IgD-negative memory B cell (primary cell): ENCODE data around the gene DCAF10. TPM values are rescaled to one million over a fixed set of nuclear protein-coding genes. Genes with fewer than 3 reads are reported as not detected.
"Not testable (repeated sequence)": the region's sequence is repeated elsewhere in the genome, so short reads cannot be mapped to it uniquely, and the experiment has no call there.

Source experiments
- H3K27ac Mint-ChIP-seq, 3 donors: one replicate each; pipeline ENCODE4 v1.8.0; 2020 to 2022; ENCODE audit warnings: mild to moderate bottlenecking in 3 of 3, mixed read lengths in 3 of 3, moderate library complexity in 1 of 3
- H3K27me3 Mint-ChIP-seq: one replicate; pipeline ENCODE4 v1.8.0; 2021; ENCODE audit warnings: mixed read lengths
- H3K36me3 Mint-ChIP-seq: one replicate; pipeline ENCODE4 v1.8.0; 2020; ENCODE audit warnings: mild to moderate bottlenecking, mixed read lengths
- H3K4me1 Mint-ChIP-seq, 3 donors: one replicate each; pipeline ENCODE4 v1.8.0; 2020 to 2022; ENCODE audit warnings: mixed read lengths in 3 of 3, mild to moderate bottlenecking in 1 of 3
- H3K4me3 Mint-ChIP-seq, 4 donors: one replicate each; pipeline ENCODE4 v1.8.0; 2020 to 2022; ENCODE audit warnings: mild to moderate bottlenecking in 4 of 4, mixed read lengths in 4 of 4, moderate library complexity in 3 of 4
- H3K9me3 Mint-ChIP-seq, 3 donors: one replicate each; pipeline ENCODE4 v1.8.0; 2020 to 2021; ENCODE audit warnings: mixed read lengths in 3 of 3, mild to moderate bottlenecking in 1 of 3
- polyA plus RNA-seq: library from polyadenylated mRNA; unstranded; fragments of 300-500 nt; fragmentation: Illumina TruSeq; gene quantifications from one replicate; pipeline ENCODE4 v1.2.3, GENCODE V29; 2021

DCAF10 gene
- polyA plus RNA-seq, 1 donor from 2014 or later, result 29.3 TPM

DNA sequence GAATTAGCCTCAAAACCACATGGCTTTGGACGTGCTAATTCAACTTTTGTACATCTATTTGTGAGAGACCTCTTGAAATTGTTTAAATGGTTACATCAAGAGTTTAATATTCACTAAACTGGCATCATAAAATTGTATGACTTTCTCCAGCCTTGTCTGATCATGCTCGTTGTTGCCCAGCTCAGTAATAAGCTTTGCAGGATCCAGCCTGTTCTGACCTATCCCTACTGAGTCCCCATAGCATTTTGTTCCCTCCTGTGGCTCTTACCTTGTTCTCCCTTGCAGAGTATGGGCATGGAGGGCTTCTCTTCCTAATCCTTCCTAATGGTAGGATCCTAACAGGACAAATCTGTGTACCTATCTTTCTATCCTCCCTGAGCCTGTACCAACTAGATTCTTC, 22.1 kb upstream of the DCAF10 start:
- no peak overlapping the region for H3K4me3 Mint-ChIP-seq
- peak overlapping the region in 2 of 3 donors; percentile 26 to 50 for H3K27ac Mint-ChIP-seq
- H3K36me3 Mint-ChIP-seq, result peaks cover 3% of the 10 kb centered on the region
- no peaks in the 10 kb centered on the region for H3K27me3 Mint-ChIP-seq
- peaks cover 10 to 18% (median 13%) of the 10 kb centered on the region in 3 donors for H3K4me1 Mint-ChIP-seq
- no peaks in the 10 kb centered on the region for H3K9me3 Mint-ChIP-seq

DNA sequence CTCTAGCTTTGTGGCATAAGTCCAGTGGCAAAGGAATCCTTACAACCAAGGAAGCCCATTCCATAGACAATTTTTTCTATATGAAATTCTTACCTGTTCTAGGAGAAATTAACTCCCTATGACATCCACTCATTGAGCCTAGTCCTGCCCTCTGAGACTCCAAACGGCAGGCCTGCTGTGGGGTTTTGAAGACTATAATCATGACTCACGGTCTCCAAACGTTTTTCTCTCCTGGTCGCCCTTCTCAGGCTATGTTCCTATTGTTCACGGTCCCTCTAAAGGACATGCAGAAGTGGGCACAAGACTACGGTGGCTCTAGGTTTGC, 16.3 kb upstream of the DCAF10 start:
- H3K4me3 Mint-ChIP-seq, result peak overlapping the region; percentile 96 to 100 (median 99)
- peaks cover 1% of the 10 kb centered on the region for H3K36me3 Mint-ChIP-seq
- H3K27ac Mint-ChIP-seq, result peak overlapping the region; percentile 93 to 97 (median 94)
- no peaks in the 10 kb centered on the region for H3K27me3 Mint-ChIP-seq
- H3K9me3 Mint-ChIP-seq, result no peaks in the 10 kb centered on the region
- peaks cover 15 to 29% (median 24%) of the 10 kb centered on the region in 3 donors for H3K4me1 Mint-ChIP-seq

DNA sequence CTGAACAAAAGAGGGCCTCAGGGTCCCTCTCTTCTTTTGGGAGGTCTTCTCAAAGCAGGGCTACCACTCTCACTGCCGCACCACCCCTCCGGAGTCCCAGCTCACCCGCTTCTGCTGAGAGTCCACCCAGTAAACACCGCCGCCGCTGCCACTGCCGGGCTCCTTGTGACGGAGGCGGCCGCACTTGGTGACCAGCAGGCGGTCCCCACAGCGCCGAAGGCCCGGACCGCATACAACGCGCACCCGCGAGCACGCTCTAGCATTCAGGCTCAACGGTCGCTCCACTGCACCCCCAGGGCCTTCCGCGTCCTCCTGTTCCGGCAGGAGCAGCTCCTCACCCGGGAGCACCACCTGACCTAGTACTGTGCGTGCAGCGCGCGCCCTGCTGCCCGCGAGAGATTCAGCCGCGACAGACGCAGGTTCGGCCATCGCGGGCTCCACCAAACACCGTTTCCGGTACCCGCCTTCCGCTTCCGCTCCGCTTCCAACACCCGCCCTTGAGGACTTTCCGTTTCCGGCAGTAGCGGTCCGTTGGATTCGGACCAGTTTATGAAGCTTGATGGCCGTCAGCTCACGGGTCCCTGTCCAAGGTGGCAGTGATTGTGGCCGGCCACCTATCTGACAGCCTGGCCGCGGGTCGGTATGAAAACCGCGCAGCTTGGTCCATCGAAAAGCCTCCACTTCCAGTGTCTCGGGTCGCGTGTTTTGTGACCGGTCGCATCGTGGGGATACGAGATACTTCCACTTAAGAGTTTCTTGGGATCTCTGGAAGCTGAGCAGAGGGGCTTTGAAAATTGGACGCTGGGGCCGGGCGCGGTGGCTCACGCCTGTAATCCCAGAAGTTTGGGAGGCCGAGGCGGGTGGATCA, 15.7 kb upstream of the DCAF10 start, which contains the start of gene EXOSC3:
Gene EXOSC3 (minus strand): TSS at position 449 of the 868 bp plus-strand sequence. CDS start 20 bp downstream, at position 429.
- Mint-ChIP-seq H3K4me3 (peak within 1 kb of the TSS; percentile 96 to 100 (median 99)), H3K36me3 (peaks cover 1% of the 10 kb centered on the region), H3K27me3 (no peaks in the 10 kb centered on the region), H3K4me1 (peaks cover 15 to 29% (median 24%) of the 10 kb centered on the region in 3 donors), H3K27ac (peak within 1 kb of the TSS; percentile 93 to 97 (median 94)), H3K9me3 (no peaks in the 10 kb centered on the region)

DNA sequence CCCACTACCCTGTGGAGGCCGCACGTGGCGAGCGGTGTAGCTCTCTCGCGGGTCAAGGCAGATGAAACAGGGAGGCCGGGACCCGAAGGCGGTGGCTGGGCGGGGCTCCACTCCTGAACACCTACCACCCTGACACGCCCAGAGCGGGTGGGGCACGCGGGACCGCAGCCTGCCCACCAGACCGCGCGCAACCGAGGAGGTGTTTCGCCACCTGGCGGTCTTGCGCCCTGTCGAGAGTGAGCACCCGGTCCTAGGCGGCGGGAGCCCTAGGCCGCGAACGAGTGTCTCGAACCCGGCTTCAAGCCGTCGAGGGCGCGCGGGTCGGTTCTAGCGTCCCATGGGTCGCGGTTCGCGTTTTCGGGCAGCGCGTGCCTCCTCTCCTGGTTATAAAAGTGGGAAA, 13.5 kb upstream of the DCAF10 start:
- H3K36me3 Mint-ChIP-seq, result peaks cover 1% of the 10 kb centered on the region
- H3K4me1 Mint-ChIP-seq, result peaks cover 15 to 24% (median 20%) of the 10 kb centered on the region in 3 donors
- H3K4me3 Mint-ChIP-seq, result peak overlapping the region in 1 of 4 donors; percentile 43
- H3K9me3 Mint-ChIP-seq, result no peaks in the 10 kb centered on the region
- no peaks in the 10 kb centered on the region for H3K27me3 Mint-ChIP-seq
- H3K27ac Mint-ChIP-seq, result no peak overlapping the region

DNA sequence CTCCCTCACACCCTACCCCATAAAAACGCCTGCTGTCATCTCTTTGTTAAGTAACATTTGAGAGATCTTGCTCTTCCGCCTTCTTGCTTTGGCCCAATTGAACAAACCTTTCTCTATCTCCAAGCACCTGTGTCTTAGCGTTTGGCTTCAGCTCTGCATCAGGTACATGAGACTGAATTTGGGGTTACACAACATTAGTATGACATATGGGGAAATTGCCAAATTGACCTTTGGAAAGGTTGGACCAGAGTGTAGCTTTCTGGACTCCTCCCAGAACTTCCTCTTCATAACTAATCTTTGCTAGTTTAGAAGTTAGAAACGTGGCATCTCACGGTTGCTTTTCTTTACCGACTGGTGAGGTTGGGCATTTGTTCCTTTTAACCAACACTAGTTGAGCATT, 12.3 kb upstream of the DCAF10 start:
- no peaks in the 10 kb centered on the region for H3K27me3 Mint-ChIP-seq
- peak overlapping the region in 3 of 4 donors; percentile 3 to 79 (median 58) for H3K4me3 Mint-ChIP-seq
- peak overlapping the region in 1 of 3 donors; percentile 89 for H3K27ac Mint-ChIP-seq
- peaks cover 1% of the 10 kb centered on the region for H3K36me3 Mint-ChIP-seq
- H3K4me1 Mint-ChIP-seq, result peaks cover 5 to 14% (median 11%) of the 10 kb centered on the region in 3 donors
- no peaks in the 10 kb centered on the region for H3K9me3 Mint-ChIP-seq

GRCh38 chr9:37790096-37790495, 10.5 kb upstream of the DCAF10 start:
- Mint-ChIP-seq H3K36me3 (peaks cover 1% of the 10 kb centered on the region), H3K4me3 (no peak overlapping the region), H3K9me3 (no peaks in the 10 kb centered on the region), H3K27me3 (no peaks in the 10 kb centered on the region), H3K27ac (no peak overlapping the region), H3K4me1 (peaks cover 1 to 6% (median 3%) of the 10 kb centered on the region in 3 donors)

- Mint-ChIP-seq H3K4me1 (peaks cover 0 to 3% (median 0%) of the 10 kb centered on the region in 3 donors), H3K27me3 (no peaks in the 10 kb centered on the region), H3K9me3 (no peaks in the 10 kb centered on the region), H3K27ac (no peak overlapping the region), H3K36me3 (peaks cover 5% of the 10 kb centered on the region), H3K4me3 (peak overlapping the region in 1 of 4 donors; percentile 23)
These were observed 8.5 kb upstream of the DCAF10 start for GRCh38 chr9:37792122-37792521.

GRCh38 chr9:37796232-37796631, 4.4 kb upstream of the DCAF10 start:
- Mint-ChIP-seq H3K9me3 (no peaks in the 10 kb centered on the region), H3K4me1 (peaks cover 9 to 11% (median 11%) of the 10 kb centered on the region in 3 donors)

GRCh38 chr9:37798677-37799076, 1.9 kb upstream of the DCAF10 start:
- peak overlapping the region in 2 of 4 donors; percentile 2 to 96 for H3K4me3 Mint-ChIP-seq
- H3K36me3 Mint-ChIP-seq, result peaks cover 4% of the 10 kb centered on the region
- peak overlapping the region in 1 of 3 donors; percentile 93 for H3K27ac Mint-ChIP-seq
- H3K9me3 Mint-ChIP-seq, result no peaks in the 10 kb centered on the region
- peaks cover 24 to 29% (median 24%) of the 10 kb centered on the region in 3 donors for H3K4me1 Mint-ChIP-seq
- H3K27me3 Mint-ChIP-seq, result no peaks in the 10 kb centered on the region

More at GRCh38 chr9:37796232-37796631, 4.4 kb upstream of the DCAF10 start:
- peaks cover 4% of the 10 kb centered on the region for H3K36me3 Mint-ChIP-seq
- no peak overlapping the region for H3K27ac Mint-ChIP-seq
- no peak overlapping the region for H3K4me3 Mint-ChIP-seq
- H3K27me3 Mint-ChIP-seq, result no peaks in the 10 kb centered on the region

- Mint-ChIP-seq H3K27ac (peak overlapping the region; percentile 53 to 95 (median 87)), H3K4me1 (peaks cover 28 to 35% (median 31%) of the 10 kb centered on the region in 3 donors), H3K9me3 (no peaks in the 10 kb centered on the region), H3K4me3 (peak overlapping the region; percentile 93 to 97 (median 96)), H3K36me3 (peaks cover 7% of the 10 kb centered on the region), H3K27me3 (no peaks in the 10 kb centered on the region)
These were observed 772 bp downstream of the DCAF10 start for GRCh38 chr9:37801287-37801850.

GRCh38 chr9:37801959-37802711, 1.5 kb downstream of the DCAF10 start:
- peaks cover 3% of the 10 kb centered on the region for H3K36me3 Mint-ChIP-seq
- peaks cover 28 to 35% (median 33%) of the 10 kb centered on the region in 3 donors for H3K4me1 Mint-ChIP-seq
- H3K27me3 Mint-ChIP-seq, result no peaks in the 10 kb centered on the region
- peak overlapping the region; percentile 53 to 95 (median 87) for H3K27ac Mint-ChIP-seq
- H3K9me3 Mint-ChIP-seq, result no peaks in the 10 kb centered on the region
- H3K4me3 Mint-ChIP-seq, result peak overlapping the region; percentile 93 to 97 (median 96)

DNA sequence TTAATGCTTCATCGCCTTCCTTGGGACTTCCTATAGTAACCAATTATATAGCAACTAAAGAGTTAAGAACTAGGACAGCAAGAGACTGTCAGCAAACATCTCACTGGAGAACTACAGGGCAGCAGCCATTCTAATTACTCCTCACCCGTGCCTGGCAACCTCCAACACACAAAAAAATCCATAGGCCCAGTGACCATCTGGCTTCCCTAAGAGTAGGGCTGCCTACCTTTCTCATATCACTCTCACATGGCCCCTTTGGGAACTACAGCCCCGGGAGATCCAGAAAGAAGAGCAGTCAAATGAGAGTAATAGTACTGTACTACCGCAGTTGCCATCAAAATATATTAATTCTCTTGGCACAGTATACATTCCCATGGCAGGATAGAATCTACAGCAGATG, 5.7 kb downstream of the DCAF10 start:
- Mint-ChIP-seq H3K9me3 (no peaks in the 10 kb centered on the region), H3K27ac (no peak overlapping the region), H3K27me3 (no peaks in the 10 kb centered on the region), H3K36me3 (peaks cover 5% of the 10 kb centered on the region), H3K4me1 (peaks cover 17 to 25% (median 24%) of the 10 kb centered on the region in 3 donors), H3K4me3 (peak overlapping the region in 1 of 4 donors; percentile 47)

GRCh38 chr9:37809676-37810075, 9.1 kb downstream of the DCAF10 start:
- not testable (repeated sequence) for H3K9me3 Mint-ChIP-seq, H3K4me3 Mint-ChIP-seq, H3K27me3 Mint-ChIP-seq, H3K36me3 Mint-ChIP-seq, H3K27ac Mint-ChIP-seq
- H3K4me1 Mint-ChIP-seq, result peaks cover 3 to 14% (median 12%) of the 10 kb centered on the region in 3 donors

DNA sequence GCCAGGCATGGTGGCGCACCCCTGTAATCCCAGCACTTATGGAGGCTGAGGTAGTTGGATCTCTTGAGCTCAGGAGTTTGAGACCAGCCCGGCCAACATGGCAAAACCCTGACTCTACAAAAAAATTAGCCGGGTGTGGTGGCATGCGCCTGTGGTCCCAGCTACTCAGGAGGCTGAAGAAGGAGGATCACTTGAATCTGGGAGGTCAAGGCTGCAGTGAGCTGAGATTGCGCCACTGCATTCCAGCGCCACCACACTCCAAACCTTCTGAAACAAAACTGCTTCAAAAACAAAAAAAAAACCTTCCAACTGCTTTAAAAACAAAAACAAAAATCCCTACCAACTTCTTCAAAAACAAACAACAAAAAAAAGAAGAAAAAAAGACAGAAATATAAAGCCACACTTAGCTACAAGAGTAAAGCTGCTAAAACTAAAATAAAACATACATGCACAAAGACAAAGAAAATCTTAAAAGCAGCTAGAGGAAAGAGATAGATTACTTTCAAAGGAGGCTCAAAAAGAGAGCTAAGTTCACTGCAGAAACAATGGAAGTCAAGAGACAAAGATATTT, 11.4 kb downstream of the DCAF10 start:
- Mint-ChIP-seq H3K9me3 (no peaks in the 10 kb centered on the region), H3K36me3 (peaks cover 2% of the 10 kb centered on the region), H3K4me1 (peaks cover 0 to 13% (median 7%) of the 10 kb centered on the region in 3 donors), H3K27ac (no peak overlapping the region), H3K4me3 (no peak overlapping the region), H3K27me3 (no peaks in the 10 kb centered on the region)
